ENCODE measurements around the gene ZYG11B. TPM values are rescaled to one million over a fixed set of nuclear protein-coding genes. Genes with fewer than 3 reads are reported as not detected.

Gene ZYG11B
- total and polyA plus RNA-seq, 2 of the 13 experiments (the other 11 are each of a cell fraction or from before 2014, with no cell fraction given) = 6.9 to 17.9 TPM

DNA sequence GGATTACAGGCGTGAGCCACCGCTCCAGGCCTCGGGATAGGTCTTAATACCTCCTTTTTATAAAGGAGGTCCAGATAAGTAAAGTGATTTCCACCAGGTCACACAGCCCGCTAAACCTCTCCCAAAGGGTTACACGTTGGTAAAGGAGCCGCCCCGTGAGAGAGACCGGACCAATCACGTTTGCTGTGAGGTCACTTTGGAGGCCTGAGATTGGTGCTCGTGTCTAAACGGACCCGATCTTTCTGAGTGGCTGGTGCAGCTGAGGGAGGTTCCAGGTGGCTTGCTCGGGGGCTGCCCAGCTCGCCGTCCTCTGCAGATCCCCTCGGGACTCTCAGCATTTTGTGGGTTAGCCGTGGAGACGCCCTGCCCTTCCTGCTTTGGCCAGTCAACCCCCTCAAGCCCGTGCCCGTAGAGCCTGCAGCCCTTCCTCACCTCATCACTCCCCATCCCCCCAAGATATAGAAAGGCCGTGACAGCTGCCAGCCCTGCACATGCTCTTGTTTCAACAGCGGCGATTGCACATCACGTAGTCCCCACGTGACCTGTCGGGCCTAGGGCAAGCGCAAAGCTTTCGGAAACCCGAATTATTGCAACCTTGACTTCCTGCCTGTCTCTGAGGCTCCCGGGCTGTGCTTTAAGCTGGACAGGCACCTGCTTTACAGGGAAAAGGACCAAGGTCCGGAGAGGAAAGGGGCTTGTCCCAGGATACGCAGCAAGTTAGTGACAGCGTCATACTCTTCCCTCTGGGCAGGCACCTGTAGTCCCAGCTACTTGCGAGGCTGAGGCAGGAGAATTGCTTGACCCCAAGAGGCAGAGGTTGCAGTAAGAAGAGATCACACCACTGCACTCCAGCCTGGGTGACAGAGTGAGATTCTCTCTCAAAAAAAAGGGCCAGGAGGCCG is 23.1 kb upstream of the ZYG11B start (continued):
- TF ChIP-seq SIN3B (IDR thresholded peaks at IDR 0.05; ENCODE audit: low read length) = no peak
- TF ChIP-seq SIN3A (IDR thresholded peaks at IDR 0.05; ENCODE audit: borderline replicate concordance, low read depth, low read length) = peak; percentile 53; the same call in 1 of the 2 replicates
- no peak for TF ChIP-seq MIER2 (CRISPR knock-in tag; IDR thresholded peaks at IDR 0.05)
- no peak for TF ChIP-seq CENPX (CRISPR knock-in tag; IDR thresholded peaks at IDR 0.05)
- TF ChIP-seq PPARG (CRISPR knock-in tag; conservative IDR thresholded peaks at IDR 0.05) = no peak
- TF ChIP-seq ZNF615 (CRISPR knock-in tag; IDR thresholded peaks at IDR 0.05; ENCODE audit: borderline replicate concordance) = peak; percentile 87; the same call in 1 of the 2 replicates
- peak; percentile 80 for TF ChIP-seq POLR2G (IDR thresholded peaks at IDR 0.05; ENCODE audit: low read depth, low read length)
- TF ChIP-seq KDM5A (IDR thresholded peaks at IDR 0.05; ENCODE audit: borderline replicate concordance, low read length) = no peak
- TF ChIP-seq HDAC2 (CRISPR knock-in tag; IDR thresholded peaks at IDR 0.05) = peak; percentile 57
- no peak for TF ChIP-seq ATM (IDR thresholded peaks at IDR 0.05; ENCODE audit: borderline replicate concordance)
- TF ChIP-seq HHEX (CRISPR knock-in tag; IDR thresholded peaks at IDR 0.05) = no peak
- TF ChIP-seq, protein P1, sequence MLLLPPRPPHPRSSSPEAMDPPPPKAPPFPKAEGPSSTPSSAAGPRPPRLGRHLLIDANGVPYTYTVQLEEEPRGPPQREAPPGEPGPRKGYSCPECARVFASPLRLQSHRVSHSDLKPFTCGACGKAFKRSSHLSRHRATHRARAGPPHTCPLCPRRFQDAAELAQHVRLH (CRISPR knock-in tag; IDR thresholded peaks at IDR 0.05; ENCODE audit: borderline replicate concordance, low read depth) = no peak
- no peak; the same call in 1 of the 2 replicates for TF ChIP-seq ZNF337 (CRISPR knock-in tag; IDR thresholded peaks at IDR 0.05; ENCODE audit: borderline replicate concordance, low read depth)
- TF ChIP-seq CEBPG (CRISPR knock-in tag; IDR thresholded peaks at IDR 0.05) = peak; percentile 88
- TF ChIP-seq, protein P2, sequence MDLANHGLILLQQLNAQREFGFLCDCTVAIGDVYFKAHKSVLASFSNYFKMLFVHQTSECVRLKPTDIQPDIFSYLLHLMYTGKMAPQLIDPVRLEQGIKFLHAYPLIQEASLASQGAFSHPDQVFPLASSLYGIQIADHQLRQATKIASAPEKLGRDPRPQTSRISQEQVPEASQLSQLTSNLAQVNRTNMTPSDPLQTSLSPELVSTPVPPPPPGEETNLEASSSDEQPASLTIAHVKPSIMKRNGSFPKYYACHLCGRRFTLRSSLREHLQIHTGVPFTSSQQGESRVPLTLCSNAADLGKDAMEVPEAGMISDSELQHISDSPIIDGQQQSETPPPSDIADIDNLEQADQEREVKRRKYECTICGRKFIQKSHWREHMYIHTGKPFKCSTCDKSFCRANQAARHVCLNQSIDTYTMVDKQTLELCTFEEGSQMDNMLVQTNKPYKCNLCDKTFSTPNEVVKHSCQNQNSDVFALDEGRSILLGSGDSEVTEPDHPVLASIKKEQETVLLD (CRISPR knock-in tag; IDR thresholded peaks at IDR 0.05; ENCODE audit: low read depth) = no peak
- peak; percentile 69 for TF ChIP-seq ELF1 (CRISPR knock-in tag; IDR thresholded peaks at IDR 0.05)
- TF ChIP-seq, protein P3, sequence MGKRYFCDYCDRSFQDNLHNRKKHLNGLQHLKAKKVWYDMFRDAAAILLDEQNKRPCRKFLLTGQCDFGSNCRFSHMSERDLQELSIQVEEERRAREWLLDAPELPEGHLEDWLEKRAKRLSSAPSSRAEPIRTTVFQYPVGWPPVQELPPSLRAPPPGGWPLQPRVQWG (CRISPR knock-in tag; IDR thresholded peaks at IDR 0.05; ENCODE audit: borderline replicate concordance, low read depth) = no peak
- no peak for TF ChIP-seq STAT5B (CRISPR knock-in tag; IDR thresholded peaks at IDR 0.05)
- no peak; the same call in 1 of the 2 replicates for TF ChIP-seq NFKBIZ (CRISPR knock-in tag; IDR thresholded peaks at IDR 0.05)
- peak; percentile 80 for TF ChIP-seq FOXA3 (CRISPR knock-in tag; IDR thresholded peaks at IDR 0.05)
- TF ChIP-seq ZNF598 (CRISPR knock-in tag; IDR thresholded peaks at IDR 0.05; ENCODE audit: borderline replicate concordance) = peak; percentile 91
- peak; percentile 94 for TF ChIP-seq CEBPB (IDR thresholded peaks at IDR 0.05; ENCODE audit: borderline replicate concordance, low read depth, low read length)
- TF ChIP-seq ZNF605 (CRISPR knock-in tag; IDR thresholded peaks at IDR 0.05) = peak; percentile 99
- TF ChIP-seq, protein P4, sequence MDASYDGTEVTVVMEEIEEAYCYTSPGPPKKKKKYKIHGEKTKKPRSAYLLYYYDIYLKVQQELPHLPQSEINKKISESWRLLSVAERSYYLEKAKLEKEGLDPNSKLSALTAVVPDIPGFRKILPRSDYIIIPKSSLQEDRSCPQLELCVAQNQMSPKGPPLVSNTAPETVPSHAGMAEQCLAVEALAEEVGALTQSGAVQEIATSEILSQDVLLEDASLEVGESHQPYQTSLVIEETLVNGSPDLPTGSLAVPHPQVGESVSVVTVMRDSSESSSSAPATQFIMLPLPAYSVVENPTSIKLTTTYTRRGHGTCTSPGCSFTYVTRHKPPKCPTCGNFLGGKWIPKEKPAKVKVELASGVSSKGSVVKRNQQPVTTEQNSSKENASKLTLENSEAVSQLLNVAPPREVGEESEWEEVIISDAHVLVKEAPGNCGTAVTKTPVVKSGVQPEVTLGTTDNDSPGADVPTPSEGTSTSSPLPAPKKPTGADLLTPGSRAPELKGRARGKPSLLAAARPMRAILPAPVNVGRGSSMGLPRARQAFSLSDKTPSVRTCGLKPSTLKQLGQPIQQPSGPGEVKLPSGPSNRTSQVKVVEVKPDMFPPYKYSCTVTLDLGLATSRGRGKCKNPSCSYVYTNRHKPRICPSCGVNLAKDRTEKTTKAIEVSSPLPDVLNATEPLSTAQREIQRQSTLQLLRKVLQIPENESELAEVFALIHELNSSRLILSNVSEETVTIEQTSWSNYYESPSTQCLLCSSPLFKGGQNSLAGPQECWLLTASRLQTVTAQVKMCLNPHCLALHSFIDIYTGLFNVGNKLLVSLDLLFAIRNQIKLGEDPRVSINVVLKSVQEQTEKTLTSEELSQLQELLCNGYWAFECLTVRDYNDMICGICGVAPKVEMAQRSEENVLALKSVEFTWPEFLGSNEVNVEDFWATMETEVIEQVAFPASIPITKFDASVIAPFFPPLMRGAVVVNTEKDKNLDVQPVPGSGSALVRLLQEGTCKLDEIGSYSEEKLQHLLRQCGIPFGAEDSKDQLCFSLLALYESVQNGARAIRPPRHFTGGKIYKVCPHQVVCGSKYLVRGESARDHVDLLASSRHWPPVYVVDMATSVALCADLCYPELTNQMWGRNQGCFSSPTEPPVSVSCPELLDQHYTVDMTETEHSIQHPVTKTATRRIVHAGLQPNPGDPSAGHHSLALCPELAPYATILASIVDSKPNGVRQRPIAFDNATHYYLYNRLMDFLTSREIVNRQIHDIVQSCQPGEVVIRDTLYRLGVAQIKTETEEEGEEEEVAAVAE (CRISPR knock-in tag; IDR thresholded peaks at IDR 0.05; ENCODE audit: borderline replicate concordance) = peak; percentile 78; the same call in 1 of the 2 replicates
- TF ChIP-seq RXRA (CRISPR knock-in tag; IDR thresholded peaks at IDR 0.05) = peak; percentile 71

Data from HepG2 (cell line).